HG02884 (cell line): ENCODE results near the gene FGGY.
A peak's percentile ranks its signal among the peaks of the same experiment; 100 is the strongest.

Source experiments
- ATAC-seq: cut with Tn5 transposase; IDR thresholded peaks from one replicate; pipeline ENCODE4 v1.9.1; 2021; ENCODE audit warnings: mild to moderate bottlenecking, moderate library complexity; ENCODE audit not compliant: unreplicated experiment

Gene FGGY

GRCh38 chr1:59750328-59751003 is 453.6 kb downstream of the FGGY start:
- ATAC-seq: no peak

GRCh38 chr1:59751004-59751395 is 454.1 kb downstream of the FGGY start:
- no peak for ATAC-seq

- no peak for ATAC-seq
These were observed 454.9 kb downstream of the FGGY start for GRCh38 chr1:59751801-59752200.

GRCh38 chr1:59752556-59753414 is 455.9 kb downstream of the FGGY start:
- ATAC-seq: peak; percentile 63

GRCh38 chr1:59755069-59755685 is 458.3 kb downstream of the FGGY start:
- ATAC-seq: no peak

GRCh38 chr1:59757197-59757747 is 460.4 kb downstream of the FGGY start:
- ATAC-seq: no peak

GRCh38 chr1:59759156-59759925 is 462.4 kb downstream of the FGGY start:
- peak; percentile 72 for ATAC-seq

- no peak for ATAC-seq
These were observed 464.5 kb downstream of the FGGY start for GRCh38 chr1:59761443-59761842.

- ATAC-seq: no peak
These were observed 466.5 kb downstream of the FGGY start for GRCh38 chr1:59763418-59763817.

GRCh38 chr1:59765011-59765730 is 468.3 kb downstream of the FGGY start:
- ATAC-seq: no peak

GRCh38 chr1:59766227-59766855 is 469.4 kb downstream of the FGGY start:
- no peak for ATAC-seq

- ATAC-seq: no peak
These were observed 470.2 kb downstream of the FGGY start for GRCh38 chr1:59767119-59767518.

- no peak for ATAC-seq
These were observed 472.2 kb downstream of the FGGY start for GRCh38 chr1:59768792-59769735.

GRCh38 chr1:59769736-59770095 is 472.8 kb downstream of the FGGY start:
- no peak for ATAC-seq

- no peak for ATAC-seq
These were observed 474.5 kb downstream of the FGGY start for GRCh38 chr1:59771361-59771760.

- no peak for ATAC-seq
These were observed 478.6 kb downstream of the FGGY start for GRCh38 chr1:59775480-59775879.

GRCh38 chr1:59776960-59777852 is 480.3 kb downstream of the FGGY start:
- ATAC-seq: no peak

GRCh38 chr1:59779949-59780348 is 483.1 kb downstream of the FGGY start:
- no peak for ATAC-seq
